H9 (cell line): ENCODE results near the gene DUSP7. TPM values are rescaled to one million over a fixed set of nuclear protein-coding genes. Genes with fewer than 3 reads are reported as not detected.

Source experiments
- DNase-seq: peaks from one replicate; pipeline ENCODE4 v3.0.0-alpha.2; 2017
- H2AFZ ChIP-seq: one replicate; pipeline ENCODE4 v1.6.1; 2013; ENCODE audit warnings: mild to moderate bottlenecking, low read length, control low read depth, moderate library complexity
- H2AK5ac ChIP-seq: 2 replicates; pipeline ENCODE4 v1.6.1; 2013; ENCODE audit warnings: low read length, control low read depth, mixed read lengths; ENCODE audit not compliant: insufficient read length
- H2BK120ac ChIP-seq: one replicate; pipeline ENCODE4 v1.6.1; 2013; ENCODE audit warnings: low read depth, mild to moderate bottlenecking, low read length, control low read depth, inconsistent platforms; ENCODE audit not compliant: poor library complexity, severe bottlenecking
- H2BK12ac ChIP-seq: 2 replicates; pipeline ENCODE4 v1.6.1; 2013; ENCODE audit warnings: low read length, control low read depth, mixed read lengths, low read depth; ENCODE audit not compliant: insufficient read length
- H2BK15ac ChIP-seq: 2 replicates; pipeline ENCODE4 v1.6.1; 2013; ENCODE audit warnings: low read depth, low read length, control low read depth
- H2BK20ac ChIP-seq: one replicate; pipeline ENCODE4 v1.6.1; 2013; ENCODE audit warnings: low read depth, mild to moderate bottlenecking, low read length, control low read depth, inconsistent platforms; ENCODE audit not compliant: poor library complexity, severe bottlenecking
- H2BK5ac ChIP-seq: 2 replicates; pipeline ENCODE4 v1.6.1; 2013; ENCODE audit warnings: low read length, control low read depth, mixed read lengths; ENCODE audit not compliant: insufficient read length
- H3K14ac ChIP-seq: 2 replicates; pipeline ENCODE4 v1.6.1; 2013; ENCODE audit warnings: low read length, control low read depth; ENCODE audit not compliant: insufficient read depth
- H3K18ac ChIP-seq: 2 replicates; pipeline ENCODE4 v1.6.1; 2013; ENCODE audit warnings: low read depth, mild to moderate bottlenecking, mixed read lengths, low read length, control low read depth; ENCODE audit not compliant: insufficient read length
- H3K23ac ChIP-seq: 2 replicates; pipeline ENCODE4 v1.6.1; 2013; ENCODE audit warnings: low read length, control low read depth, mixed read lengths, low read depth; ENCODE audit not compliant: insufficient read length
- H3K23me2 ChIP-seq: 2 replicates; pipeline ENCODE4 v1.6.1; 2013; ENCODE audit warnings: low read depth, mild to moderate bottlenecking, mixed read lengths, low read length, control low read depth; ENCODE audit not compliant: insufficient read length, poor library complexity, severe bottlenecking
- H3K27ac ChIP-seq: 2 replicates; pipeline ENCODE4 v1.5.1; 2013; ENCODE audit warnings: low read length, control low read depth, mixed read lengths, low read depth; ENCODE audit not compliant: insufficient read length
- H3K27me3 ChIP-seq: 2 replicates; pipeline ENCODE4 v1.6.1; 2013; ENCODE audit warnings: low read length, control low read depth, inconsistent platforms; ENCODE audit not compliant: insufficient read depth
- H3K4ac ChIP-seq: 2 replicates; pipeline ENCODE4 v1.6.1; 2013; ENCODE audit warnings: low read depth, mild to moderate bottlenecking, control low read depth, inconsistent platforms, low read length, moderate library complexity
- H3K4me1 ChIP-seq: 2 replicates; pipeline ENCODE4 v1.6.1; 2013; ENCODE audit warnings: low read length, control low read depth, inconsistent platforms; ENCODE audit not compliant: insufficient read depth
- H3K4me2 ChIP-seq: 2 replicates; pipeline ENCODE4 v1.6.1; 2013; ENCODE audit warnings: low read length, control low read depth, mixed read lengths; ENCODE audit not compliant: insufficient read length, insufficient read depth
- H3K56ac ChIP-seq: 2 replicates; pipeline ENCODE4 v1.6.1; 2013; ENCODE audit warnings: low read depth, mild to moderate bottlenecking, mixed read lengths, low read length, control low read depth; ENCODE audit not compliant: insufficient read length
- H3K79me1 ChIP-seq: 2 replicates; pipeline ENCODE4 v1.6.1; 2013; ENCODE audit warnings: low read depth, mild to moderate bottlenecking, moderate library complexity, low read length, control low read depth, inconsistent platforms; ENCODE audit not compliant: insufficient read depth, poor library complexity, severe bottlenecking
- H3K79me2 ChIP-seq: 2 replicates; pipeline ENCODE4 v1.6.1; 2013; ENCODE audit warnings: low read length, control low read depth, inconsistent platforms; ENCODE audit not compliant: insufficient read depth
- H3K9ac ChIP-seq: 2 replicates; pipeline ENCODE4 v1.6.1; 2013; ENCODE audit warnings: low read length, control low read depth, mixed read lengths; ENCODE audit not compliant: insufficient read length; ENCODE audit errors: extremely low read depth
- H3K9me3 ChIP-seq: one replicate; pipeline ENCODE4 v1.6.1; 2013; ENCODE audit warnings: low read depth, low read length, inconsistent platforms; ENCODE audit not compliant: control insufficient read depth
- H3T11ph ChIP-seq: one replicate; pipeline ENCODE4 v1.6.1; 2013; ENCODE audit warnings: mild to moderate bottlenecking, low read length, control low read depth, inconsistent platforms
- H4K20me1 ChIP-seq: one replicate; pipeline ENCODE4 v1.6.1; 2013; ENCODE audit not compliant: control insufficient read depth, insufficient read length, insufficient read depth
- H4K5ac ChIP-seq: 2 replicates; pipeline ENCODE4 v1.6.1; 2013; ENCODE audit warnings: low read depth, mild to moderate bottlenecking, mixed read lengths, low read length, control low read depth; ENCODE audit not compliant: insufficient read length
- H4K8ac ChIP-seq: replicated peaks from 2 replicates; pipeline ENCODE4 v1.6.1; 2013; ENCODE audit warnings: low read length, control low read depth, mixed read lengths, low read depth; ENCODE audit not compliant: insufficient read length
- H4K91ac ChIP-seq: 2 replicates; pipeline ENCODE4 v1.6.1; 2013; ENCODE audit warnings: low read depth, mild to moderate bottlenecking, moderate library complexity, mixed read lengths, low read length, control low read depth; ENCODE audit not compliant: insufficient read length
- H3K27ac Mint-ChIP-seq, 3 experiments: 2 replicates in 2 of 3; 3 replicates in 1 of 3; pipeline ENCODE4 v1.8.0; 2020 to 2021; ENCODE audit warnings: mixed read lengths in 3 of 3, mild to moderate bottlenecking in 1 of 3, moderate library complexity in 1 of 3
- H3K27me3 Mint-ChIP-seq: 2 replicates; pipeline ENCODE4 v1.8.0; 2021; ENCODE audit warnings: low read depth, mild to moderate bottlenecking, moderate library complexity, mixed read lengths
- H3K36me3 Mint-ChIP-seq, 3 experiments: 2 replicates in 2 of 3; 3 replicates in 1 of 3; pipeline ENCODE4 v1.8.0; 2020 to 2021; ENCODE audit warnings: low read depth in 3 of 3, mixed read lengths in 3 of 3; ENCODE audit not compliant: insufficient read depth in 1 of 3
- H3K4me1 Mint-ChIP-seq, 2 experiments: 2 replicates each; pipeline ENCODE4 v1.8.0; 2020; ENCODE audit warnings: mixed read lengths in 2 of 2
- H3K4me3 Mint-ChIP-seq, 2 experiments: 2 replicates in 1 of 2; 3 replicates in 1 of 2; pipeline ENCODE4 v1.8.0; 2020 to 2021; ENCODE audit warnings: mild to moderate bottlenecking in 2 of 2, mixed read lengths in 2 of 2, moderate library complexity in 1 of 2
- H3K9me3 Mint-ChIP-seq, 2 experiments: 2 replicates in 1 of 2; 3 replicates in 1 of 2; pipeline ENCODE4 v1.8.0; 2020; ENCODE audit warnings: mild to moderate bottlenecking in 2 of 2, mixed read lengths in 2 of 2, moderate library complexity in 1 of 2
- CTCF ChIP-seq: fragments of 200-600 bp; sonication (generic); conservative IDR thresholded peaks from 3 replicates; pipeline ENCODE4 v1.8.0; 2021; ENCODE audit warnings: antibody characterized with exemption, mild to moderate bottlenecking
- WGBS: extraction: QIAGEN DNeasy Blood & Tissue Kit; methylation state at CpG from one replicate; pipeline ENCODE4 v1.1.7; 2013; ENCODE audit warnings: missing lambda C conversion rate, low lambda C conversion rate, mixed read lengths; ENCODE audit not compliant: insufficient read length; ENCODE audit errors: extremely low coverage; 5-methylcytosine and 5-hydroxymethylcytosine counted together
- total RNA-seq: library from RNA; stranded (reverse); gene quantifications from 2 replicates; pipeline ENCODE4 v1.2.1, GENCODE V29; 2021

Gene DUSP7
- total RNA-seq, 1 experiment from 2014 or later: 24.0 TPM

DNA sequence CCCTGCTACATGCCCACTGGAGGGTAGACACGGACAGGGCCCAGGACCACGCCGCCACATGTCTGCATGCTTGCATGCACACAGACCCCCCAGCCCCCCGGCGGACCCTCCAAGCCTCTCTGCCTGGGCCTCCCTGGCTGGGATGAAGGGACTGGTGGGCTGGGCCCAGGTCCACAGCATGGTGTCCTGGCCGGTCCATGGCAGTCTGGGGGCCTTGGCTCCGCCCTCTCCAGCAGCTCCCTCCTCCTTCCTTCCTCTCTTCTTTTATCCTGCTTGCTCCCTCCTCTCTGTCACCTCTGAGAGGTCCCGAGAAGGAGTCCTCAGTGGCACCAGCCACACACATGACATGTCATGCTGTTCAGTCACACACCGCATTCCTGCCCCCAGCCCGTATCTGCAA is 24.5 kb downstream of the DUSP7 start:
- no peak overlapping the region for H2BK5ac ChIP-seq
- no peak overlapping the region for H3K27ac Mint-ChIP-seq
- no peaks in the 10 kb centered on the region for H3K23me2 ChIP-seq
- H2BK12ac ChIP-seq: no peak overlapping the region
- no peak overlapping the region for H3K23ac ChIP-seq
- no peak overlapping the region for H2AFZ ChIP-seq
- no peak overlapping the region for H4K5ac ChIP-seq
- H2AK5ac ChIP-seq: no peak overlapping the region
- H2BK120ac ChIP-seq: no peak overlapping the region
- H3K9me3 ChIP-seq: no peaks in the 10 kb centered on the region
- no peak overlapping the region for H4K91ac ChIP-seq
- TF ChIP-seq CTCF: no peak
- DNase-seq: no peak
- H3K4me3 Mint-ChIP-seq: no peak overlapping the region
- peaks cover 0 to 7% of the 10 kb centered on the region in 2 experiments; a peak in 2 of 4 replicates for H3K4me1 Mint-ChIP-seq
- H2BK20ac ChIP-seq: no peak overlapping the region
- no peak overlapping the region for H4K8ac ChIP-seq
- H3K4ac ChIP-seq: no peak overlapping the region
- H3K4me1 ChIP-seq: no peaks in the 10 kb centered on the region
- H4K20me1 ChIP-seq: no peaks in the 10 kb centered on the region
- peaks cover 2% of the 10 kb centered on the region; the same call in 1 of the 2 replicates for H3K27me3 Mint-ChIP-seq
- no peak overlapping the region for H3K18ac ChIP-seq
- H3K27me3 ChIP-seq: no peaks in the 10 kb centered on the region
- no peaks in the 10 kb centered on the region for H3K9me3 Mint-ChIP-seq
- no peak overlapping the region for H3K27ac ChIP-seq
- H3K79me1 ChIP-seq: no peaks in the 10 kb centered on the region
- H2BK15ac ChIP-seq: no peak overlapping the region
- no peaks in the 10 kb centered on the region for H3K79me2 ChIP-seq
- no CpG with 5 or more reads among the region's 10 CpGs for WGBS
- no peak overlapping the region for H3K14ac ChIP-seq
- no peak overlapping the region for H3K9ac ChIP-seq
- H3K56ac ChIP-seq: no peak overlapping the region
- H3K36me3 Mint-ChIP-seq: no peaks in the 10 kb centered on the region
- no peak overlapping the region for H3K4me2 ChIP-seq
- no peak overlapping the region for H3T11ph ChIP-seq
